DMS 273 treated with DMSO at 0.1 percent for 48 hours (cell line): ENCODE data around the gene TUBD1.

Experiments
- DNase-seq: peaks from one replicate; lab custom pipeline; 2025; lab: John Stamatoyannopoulos, UW

TUBD1 gene

DNA sequence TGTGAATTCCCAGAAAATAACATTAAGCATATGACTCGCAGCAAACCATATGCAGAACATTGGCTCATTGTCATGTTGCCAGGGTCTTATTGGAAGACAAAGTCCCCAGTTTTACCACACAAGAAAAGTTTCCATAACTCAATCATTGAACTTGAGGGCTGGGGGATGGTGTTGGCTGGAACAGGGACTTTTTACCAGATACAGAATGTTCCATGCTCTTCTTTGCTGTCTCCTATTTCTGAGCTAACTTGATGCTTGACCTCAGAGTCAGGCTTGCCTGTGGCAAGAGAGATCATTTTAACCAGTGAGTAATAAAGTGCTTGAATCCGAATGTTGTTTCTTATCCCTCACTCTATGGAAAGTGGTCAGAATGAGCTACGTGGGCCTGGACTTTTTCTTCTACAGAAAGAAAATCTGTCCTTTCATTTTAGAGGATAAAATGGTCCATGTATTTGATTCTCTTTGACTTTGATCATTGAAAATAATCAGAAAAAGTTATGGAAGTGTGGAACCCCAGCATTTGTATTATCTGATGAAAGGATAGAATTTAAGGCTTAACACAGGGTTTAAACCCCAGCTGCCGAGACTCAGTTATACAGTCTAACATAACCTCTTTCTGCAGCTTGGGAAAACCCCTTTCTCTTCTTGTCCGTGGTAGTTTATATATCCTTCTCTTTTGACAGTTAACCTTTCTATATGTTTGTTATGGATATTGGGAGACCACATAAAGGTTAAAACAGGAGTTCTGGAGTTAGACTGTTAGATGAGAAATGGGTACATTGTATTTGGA lies 67.0 kb downstream of the TUBD1 start:
- DNase-seq: no peak

DNA sequence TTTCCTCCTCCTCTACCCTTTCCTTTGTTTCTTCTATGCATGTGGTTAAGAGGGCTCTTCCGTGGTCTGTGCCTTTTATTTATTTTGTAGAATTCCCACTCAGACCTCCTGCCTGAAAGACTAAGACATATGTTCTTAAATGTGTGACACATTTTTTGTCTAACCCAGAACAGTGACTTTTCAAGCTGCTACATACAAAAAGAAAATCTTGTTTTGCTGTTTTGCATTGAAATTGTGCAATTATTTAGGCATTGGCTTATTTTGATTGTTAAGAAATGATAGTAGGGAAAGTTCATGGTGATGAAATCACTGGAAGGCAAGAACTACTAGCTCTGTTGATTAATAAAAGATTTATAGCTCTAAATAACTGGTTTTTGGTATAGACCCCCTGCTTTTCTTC lies 76.8 kb downstream of the TUBD1 start:
- no peak for DNase-seq

DNA sequence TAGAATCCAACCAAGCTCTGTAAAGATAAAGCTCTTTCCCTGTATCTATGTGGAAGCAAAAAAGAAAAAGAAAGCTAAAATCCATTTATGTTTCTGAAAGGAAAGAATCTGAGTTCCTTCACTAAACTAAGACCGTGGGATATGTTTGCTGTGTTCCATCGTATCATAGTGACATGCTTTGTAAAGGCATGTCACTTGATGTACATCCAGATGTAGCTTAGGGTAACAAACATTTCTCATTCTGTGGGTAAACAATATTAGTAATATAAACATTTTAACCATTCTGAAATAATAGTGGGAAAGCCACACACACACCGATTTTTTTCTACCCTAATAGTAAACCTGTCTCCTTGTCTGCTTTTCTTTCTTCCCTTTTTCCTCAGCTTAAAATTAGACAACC lies 78.1 kb downstream of the TUBD1 start:
- DNase-seq: no peak

DNA sequence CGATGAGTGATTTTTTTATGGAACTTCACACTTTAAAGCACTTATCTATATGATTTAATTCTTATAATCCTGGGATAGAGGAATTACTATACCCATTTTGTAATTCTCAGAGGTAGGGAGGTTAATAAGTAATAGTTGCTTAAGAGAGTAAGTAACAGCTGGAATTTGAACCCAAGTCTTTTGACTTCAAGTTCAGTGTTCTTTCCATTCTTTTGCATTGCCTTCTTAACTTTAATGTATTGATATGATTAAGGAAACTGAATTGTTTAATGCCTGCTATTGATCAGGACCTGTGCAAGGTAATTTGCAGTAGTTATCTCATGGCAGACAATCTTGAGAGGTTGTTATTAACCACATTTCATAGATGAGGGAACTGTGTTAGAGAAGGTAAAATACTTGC lies 78.5 kb downstream of the TUBD1 start:
- DNase-seq: no peak

DNA sequence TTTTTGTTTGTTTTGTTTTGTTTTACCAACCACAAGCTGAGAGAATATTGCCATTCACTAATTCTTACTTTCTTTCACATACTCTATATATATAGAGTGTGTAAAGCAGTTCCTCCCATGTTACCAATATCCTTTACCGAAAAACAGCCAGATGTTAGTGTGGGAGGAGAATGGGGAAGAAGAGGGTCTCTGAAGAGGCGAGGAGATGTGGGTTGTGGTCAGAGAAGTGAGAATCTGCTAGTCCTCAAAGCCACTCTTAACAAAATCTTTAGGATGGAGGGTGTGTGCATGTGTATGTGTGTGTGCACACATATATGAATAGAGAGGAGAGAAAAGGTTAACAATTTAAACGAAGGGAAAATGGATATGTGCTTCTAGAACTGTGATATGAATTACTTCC lies 80.6 kb downstream of the TUBD1 start:
- DNase-seq: no peak

DNA sequence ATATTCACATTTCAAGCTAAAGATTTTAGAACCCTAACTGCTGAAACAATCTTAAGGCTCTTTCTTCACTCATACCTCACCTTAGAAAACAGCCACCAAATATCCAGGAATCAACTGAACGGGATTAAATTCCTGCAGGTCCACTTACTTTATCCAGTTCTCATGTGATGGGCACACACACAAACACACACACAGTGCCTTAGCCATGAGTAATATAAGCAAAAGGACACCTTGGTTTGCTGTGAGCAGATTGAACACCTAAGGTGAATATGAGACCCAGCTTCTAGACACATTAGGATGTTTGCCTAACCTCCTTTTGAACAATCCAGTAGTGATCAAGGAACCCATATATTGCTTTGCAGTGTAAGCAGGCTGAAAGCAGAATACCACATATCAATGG lies 81.5 kb downstream of the TUBD1 start:
- no peak for DNase-seq

DNA sequence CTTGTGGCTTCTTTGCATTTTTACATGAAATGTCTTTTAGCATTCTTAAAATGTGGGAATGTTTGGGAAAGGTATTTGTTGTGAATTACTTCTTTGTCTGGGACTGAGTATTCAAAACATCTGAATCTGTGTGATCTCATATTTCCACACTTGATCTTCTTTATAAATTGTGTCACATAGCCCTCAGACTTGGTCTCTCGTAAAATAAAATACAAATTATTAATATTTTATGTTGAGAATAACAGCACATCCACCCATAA lies 81.9 kb downstream of the TUBD1 start:
- DNase-seq: no peak
